HFFc6 (cell line): ENCODE results near the gene MPZL1. TPM values are rescaled to one million over a fixed set of nuclear protein-coding genes. Genes with fewer than 3 reads are reported as not detected.

Experiments
- DNase-seq: peaks from one replicate; pipeline ENCODE4 v3.0.0-alpha.2; 2018
- H3K27ac Mint-ChIP-seq: 2 replicates; pipeline ENCODE4 v1.8.0; 2020; ENCODE audit warnings: mild to moderate bottlenecking, mixed read lengths
- H3K27me3 Mint-ChIP-seq: 2 replicates; pipeline ENCODE4 v1.8.0; 2021; ENCODE audit warnings: mild to moderate bottlenecking, moderate library complexity, mixed read lengths; ENCODE audit not compliant: insufficient read depth
- H3K36me3 Mint-ChIP-seq: 2 replicates; pipeline ENCODE4 v1.8.0; 2021; ENCODE audit warnings: low read depth, mixed read lengths
- H3K4me1 Mint-ChIP-seq: 2 replicates; pipeline ENCODE4 v1.8.0; 2020; ENCODE audit warnings: low read depth, mixed read lengths
- H3K4me3 Mint-ChIP-seq: 2 replicates; pipeline ENCODE4 v1.8.0; 2020; ENCODE audit warnings: mild to moderate bottlenecking, moderate library complexity, mixed read lengths
- H3K9me3 Mint-ChIP-seq: 2 replicates; pipeline ENCODE4 v1.8.0; 2020; ENCODE audit warnings: mild to moderate bottlenecking, mixed read lengths
- total RNA-seq, 6 experiments: library from RNA; stranded (reverse); fragmentation: NEBNext Ultra II Directional; extraction: Animal tissue kit (Norgen Biotek cat#: 25700); gene quantifications; 2 replicates in 1 of 6; 3 replicates in 5 of 6; pipeline ENCODE4 v1.2.3, GENCODE V29; 2021
- TF ChIP-seq, protein P1 (sequence below): fragments of 200-600 bp; sonication (generic); IDR thresholded peaks from 2 replicates; pipeline ENCODE4 v1.5.0; 2021; ENCODE audit warnings: antibody characterized with exemption, mild to moderate bottlenecking

The MPZL1 gene
- total RNA-seq, 6 experiments from 2014 or later: 147 to 188 (median 183) TPM

DNA sequence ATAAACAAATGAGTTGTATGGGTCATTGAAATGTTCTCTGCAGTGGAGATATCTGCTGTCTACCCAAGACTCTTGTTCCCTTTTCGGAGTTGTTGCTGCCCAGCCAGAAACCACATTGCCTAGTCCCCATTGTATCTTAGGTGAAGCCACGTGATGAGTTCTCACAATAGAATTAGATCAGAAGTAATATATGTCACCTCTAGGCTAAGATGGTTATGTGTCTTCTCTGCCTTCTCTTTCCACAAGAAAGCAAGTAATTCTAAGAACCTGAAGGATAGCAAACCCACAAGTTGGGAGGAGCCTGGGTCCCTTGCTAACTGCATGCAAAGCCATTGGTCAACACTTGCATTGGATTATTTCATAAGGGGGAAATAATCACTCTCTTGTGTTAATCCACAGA lies 115.5 kb downstream of the MPZL1 start:
- peaks cover 6% of the 10 kb centered on the region; the same call in 1 of the 2 replicates for H3K4me1 Mint-ChIP-seq
- H3K27me3 Mint-ChIP-seq: peaks cover 4% of the 10 kb centered on the region
- DNase-seq: no peak
- no peak overlapping the region for H3K4me3 Mint-ChIP-seq
- no peaks in the 10 kb centered on the region for H3K36me3 Mint-ChIP-seq
- no peaks in the 10 kb centered on the region for H3K9me3 Mint-ChIP-seq
- H3K27ac Mint-ChIP-seq: no peak overlapping the region
- TF ChIP-seq, protein P1, sequence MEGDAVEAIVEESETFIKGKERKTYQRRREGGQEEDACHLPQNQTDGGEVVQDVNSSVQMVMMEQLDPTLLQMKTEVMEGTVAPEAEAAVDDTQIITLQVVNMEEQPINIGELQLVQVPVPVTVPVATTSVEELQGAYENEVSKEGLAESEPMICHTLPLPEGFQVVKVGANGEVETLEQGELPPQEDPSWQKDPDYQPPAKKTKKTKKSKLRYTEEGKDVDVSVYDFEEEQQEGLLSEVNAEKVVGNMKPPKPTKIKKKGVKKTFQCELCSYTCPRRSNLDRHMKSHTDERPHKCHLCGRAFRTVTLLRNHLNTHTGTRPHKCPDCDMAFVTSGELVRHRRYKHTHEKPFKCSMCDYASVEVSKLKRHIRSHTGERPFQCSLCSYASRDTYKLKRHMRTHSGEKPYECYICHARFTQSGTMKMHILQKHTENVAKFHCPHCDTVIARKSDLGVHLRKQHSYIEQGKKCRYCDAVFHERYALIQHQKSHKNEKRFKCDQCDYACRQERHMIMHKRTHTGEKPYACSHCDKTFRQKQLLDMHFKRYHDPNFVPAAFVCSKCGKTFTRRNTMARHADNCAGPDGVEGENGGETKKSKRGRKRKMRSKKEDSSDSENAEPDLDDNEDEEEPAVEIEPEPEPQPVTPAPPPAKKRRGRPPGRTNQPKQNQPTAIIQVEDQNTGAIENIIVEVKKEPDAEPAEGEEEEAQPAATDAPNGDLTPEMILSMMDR: no peak

DNA sequence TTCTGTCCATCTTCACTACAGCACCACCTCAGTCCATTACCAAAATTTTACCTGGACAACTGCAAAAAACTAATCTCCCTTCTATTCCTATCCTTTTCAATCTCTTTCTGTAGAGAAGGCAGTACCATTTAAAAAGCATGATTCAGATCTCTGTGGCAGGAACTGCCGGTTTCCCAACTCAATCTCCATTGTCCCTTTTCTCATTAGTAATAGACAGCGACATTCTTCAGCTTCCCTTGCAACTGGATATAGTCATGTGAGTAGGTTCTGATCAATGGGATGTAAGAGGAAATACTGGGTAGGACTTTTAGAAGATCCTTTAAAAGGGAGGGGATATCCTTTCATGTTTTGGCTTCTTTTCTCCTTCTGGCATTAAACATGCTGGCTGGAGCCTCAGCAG lies 117.2 kb downstream of the MPZL1 start:
- Mint-ChIP-seq H3K36me3 (no peaks in the 10 kb centered on the region), H3K4me1 (peaks cover 6% of the 10 kb centered on the region; the same call in 1 of the 2 replicates), H3K4me3 (no peak overlapping the region), H3K27me3 (peaks cover 4% of the 10 kb centered on the region), H3K27ac (no peak overlapping the region), H3K9me3 (no peaks in the 10 kb centered on the region)
- DNase-seq: no peak
- TF ChIP-seq, protein P1: no peak

Other genes starting within 250 kb of the MPZL1 start
- gene CD247, start 203.5 kb upstream of the MPZL1 start, total RNA-seq: not detected
- gene CREG1, start 168.2 kb upstream of the MPZL1 start, total RNA-seq: 10 to 100 TPM; 13.6 to 21.7 (median 16.7) TPM
- not detected for gene RCSD1, start 91.8 kb upstream of the MPZL1 start, total RNA-seq
- under 1 TPM in 4 of 6 experiments, not detected in 2; 0.12 to 0.22 (median 0.17) TPM for gene ADCY10, start 192.2 kb downstream of the MPZL1 start, total RNA-seq
- 10 to 100 TPM; 52.5 to 59.4 (median 55.3) TPM for gene DCAF6, start 214.7 kb downstream of the MPZL1 start, total RNA-seq
- 100 to 1,000 TPM; 109 to 124 (median 119) TPM for gene MPC2, start 215.1 kb downstream of the MPZL1 start, total RNA-seq